Measurements from ENCODE around the gene SMARCA5.
A peak's percentile ranks its signal among the peaks of the same experiment; 100 is the strongest.

SMARCA5 gene

GRCh38 chr4:143531380-143531779 is 17.9 kb downstream of the SMARCA5 start:
- no peak for DNase-seq (ENCODE audit: low read depth, low spot score)
- no peak overlapping the region for H3K4me3 ChIP-seq (ENCODE audit: low read length)

GRCh38 chr4:143531788-143532491 is 18.4 kb downstream of the SMARCA5 start:
- DNase-seq (ENCODE audit: low read depth, low spot score): no peak
- no peak overlapping the region for H3K4me3 ChIP-seq (ENCODE audit: low read length)

GRCh38 chr4:143538979-143539669 is 25.6 kb downstream of the SMARCA5 start:
- no peak overlapping the region for H3K4me3 ChIP-seq (ENCODE audit: low read length)
- no peak for DNase-seq (ENCODE audit: low read depth, low spot score)

GRCh38 chr4:143539670-143540023 is 26.1 kb downstream of the SMARCA5 start:
- no peak overlapping the region for H3K4me3 ChIP-seq (ENCODE audit: low read length)

GRCh38 chr4:143549928-143550327 is 36.4 kb downstream of the SMARCA5 start:
- no peak overlapping the region for H3K4me3 ChIP-seq (ENCODE audit: low read length)
- no peak for DNase-seq (ENCODE audit: low read depth, low spot score)

More at GRCh38 chr4:143539670-143540023, 26.1 kb downstream of the SMARCA5 start:
- no peak for DNase-seq (ENCODE audit: low read depth, low spot score)

GRCh38 chr4:143554728-143555597 is 41.5 kb downstream of the SMARCA5 start:
- H3K4me3 ChIP-seq (ENCODE audit: low read length): no peak overlapping the region
- DNase-seq (ENCODE audit: low read depth, low spot score): peak; percentile 6

- H3K4me3 ChIP-seq (ENCODE audit: low read length): no peak overlapping the region
- no peak for DNase-seq (ENCODE audit: low read depth, low spot score)
Measured at GRCh38 chr4:143555676-143556075, 42.2 kb downstream of the SMARCA5 start.

- DNase-seq (ENCODE audit: low read depth, low spot score): no peak
- no peak overlapping the region for H3K4me3 ChIP-seq (ENCODE audit: low read length)
Measured at GRCh38 chr4:143558286-143558685, 44.8 kb downstream of the SMARCA5 start.

- DNase-seq (ENCODE audit: low read depth, low spot score): no peak
- no peak overlapping the region for H3K4me3 ChIP-seq (ENCODE audit: low read length)
Measured at GRCh38 chr4:143558823-143559756, 45.6 kb downstream of the SMARCA5 start.

- H3K4me3 ChIP-seq (ENCODE audit: low read length): no peak overlapping the region
Measured at GRCh38 chr4:143559757-143560147, 46.2 kb downstream of the SMARCA5 start.

GRCh38 chr4:143564472-143564871 is 51.0 kb downstream of the SMARCA5 start:
- no peak for DNase-seq (ENCODE audit: low read depth, low spot score)
- H3K4me3 ChIP-seq (ENCODE audit: low read length): no peak overlapping the region

More at GRCh38 chr4:143559757-143560147, 46.2 kb downstream of the SMARCA5 start:
- no peak for DNase-seq (ENCODE audit: low read depth, low spot score)

GRCh38 chr4:143575331-143575730 is 61.8 kb downstream of the SMARCA5 start:
- no peak overlapping the region for H3K4me3 ChIP-seq (ENCODE audit: low read length)
- no peak for DNase-seq (ENCODE audit: low read depth, low spot score)

- no peak for DNase-seq (ENCODE audit: low read depth, low spot score)
- no peak overlapping the region for H3K4me3 ChIP-seq (ENCODE audit: low read length)
Measured at GRCh38 chr4:143581331-143581946, 67.9 kb downstream of the SMARCA5 start.

GRCh38 chr4:143585548-143585947 is 72.0 kb downstream of the SMARCA5 start:
- H3K4me3 ChIP-seq (ENCODE audit: low read length): no peak overlapping the region

GRCh38 chr4:143586080-143586479 is 72.6 kb downstream of the SMARCA5 start:
- no peak overlapping the region for H3K4me3 ChIP-seq (ENCODE audit: low read length)
- DNase-seq (ENCODE audit: low read depth, low spot score): no peak

More at GRCh38 chr4:143585548-143585947, 72.0 kb downstream of the SMARCA5 start:
- DNase-seq (ENCODE audit: low read depth, low spot score): no peak

GRCh38 chr4:143587703-143588102 is 74.2 kb downstream of the SMARCA5 start:
- no peak overlapping the region for H3K4me3 ChIP-seq (ENCODE audit: low read length)
- peak; percentile 16 for DNase-seq (ENCODE audit: low read depth, low spot score)

GRCh38 chr4:143597276-143597675 is 83.8 kb downstream of the SMARCA5 start:
- DNase-seq (ENCODE audit: low read depth, low spot score): no peak

GRCh38 chr4:143598816-143599215 is 85.3 kb downstream of the SMARCA5 start:
- H3K4me3 ChIP-seq (ENCODE audit: low read length): no peak overlapping the region
- DNase-seq (ENCODE audit: low read depth, low spot score): no peak

More at GRCh38 chr4:143597276-143597675, 83.8 kb downstream of the SMARCA5 start:
- no peak overlapping the region for H3K4me3 ChIP-seq (ENCODE audit: low read length)
